Measurements from ENCODE around the gene ASIC1.

ASIC1 gene

GRCh38 chr12:50104417-50105366, 47.3 kb downstream of the ASIC1 start:
- FAIRE-seq = no peak
- DNase-seq (ENCODE audit: insufficient read length, low spot score) = no peak

- FAIRE-seq (no peak), DNase-seq (ENCODE audit: insufficient read length, low spot score) (no peak)
Measured at GRCh38 chr12:50105913-50106450, 48.6 kb downstream of the ASIC1 start.

DNA sequence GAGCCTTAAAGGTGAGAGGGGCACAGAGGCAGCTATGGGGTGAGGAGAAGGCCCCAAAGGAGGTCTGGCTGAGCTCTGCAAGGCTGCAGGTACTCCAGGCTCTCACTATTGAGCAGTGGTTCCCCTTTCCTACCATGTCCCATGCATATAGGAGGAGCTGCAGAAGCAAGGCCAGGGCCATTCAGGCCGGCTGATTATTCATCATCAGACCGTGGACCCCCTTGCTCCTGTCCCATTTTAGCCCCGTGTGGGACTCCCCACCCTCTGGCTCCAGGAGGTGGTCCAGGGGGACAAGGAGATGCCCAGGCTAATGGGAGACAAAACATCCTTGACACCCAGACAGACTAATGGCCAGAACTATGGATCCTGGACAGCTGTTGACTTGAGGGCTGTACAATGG, 49.5 kb downstream of the ASIC1 start:
- no peak for FAIRE-seq
- DNase-seq (ENCODE audit: insufficient read length, low spot score) = no peak

- FAIRE-seq = no peak
Measured at GRCh38 chr12:50107416-50108268, 50.2 kb downstream of the ASIC1 start.

GRCh38 chr12:50109319-50109718, 51.9 kb downstream of the ASIC1 start:
- FAIRE-seq = no peak
- DNase-seq (ENCODE audit: insufficient read length, low spot score) = no peak

More at GRCh38 chr12:50107416-50108268, 50.2 kb downstream of the ASIC1 start:
- no peak for DNase-seq (ENCODE audit: insufficient read length, low spot score)

DNA sequence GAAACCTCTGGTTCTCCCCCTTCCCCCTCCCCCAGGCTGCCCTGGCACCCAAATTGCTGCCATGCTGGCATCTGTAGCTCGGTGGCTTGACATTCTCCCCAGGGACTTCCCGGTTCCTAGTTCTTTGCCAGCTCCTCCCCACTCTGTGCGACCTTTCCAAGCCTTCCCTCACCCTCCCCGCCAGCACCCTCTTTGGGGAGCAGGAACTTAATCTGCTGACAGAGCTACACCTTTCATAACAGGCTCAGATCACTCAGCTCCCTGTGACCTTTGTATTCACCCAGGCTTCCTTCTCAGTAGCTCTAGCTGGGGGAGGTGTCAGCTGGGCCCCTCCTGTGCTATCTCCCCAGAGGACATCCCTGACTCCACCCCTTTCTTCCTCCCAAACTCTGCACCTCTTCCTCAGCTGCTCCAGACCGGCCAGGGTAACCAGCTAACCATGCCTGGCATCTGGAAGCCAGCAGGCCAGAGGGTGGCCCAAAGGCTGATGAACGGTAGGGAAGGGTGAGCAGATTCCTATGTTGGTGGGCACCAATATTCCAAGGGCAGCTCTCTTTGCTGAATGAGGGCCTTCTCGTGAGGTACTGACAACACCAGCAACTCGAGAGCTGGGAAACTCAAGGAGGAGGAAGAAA, 52.8 kb downstream of the ASIC1 start:
- peak; percentile 84 for FAIRE-seq
- peak; percentile 66 for DNase-seq (ENCODE audit: insufficient read length, low spot score)

- no peak for FAIRE-seq
- peak; percentile 23 for DNase-seq (ENCODE audit: insufficient read length, low spot score)
Measured at GRCh38 chr12:50110762-50111351, 53.5 kb downstream of the ASIC1 start.

- DNase-seq (ENCODE audit: insufficient read length, low spot score) (no peak), FAIRE-seq (no peak)
Measured at GRCh38 chr12:50111395-50111692, 53.9 kb downstream of the ASIC1 start.

GRCh38 chr12:50111693-50112455, 54.5 kb downstream of the ASIC1 start, which contains the start of gene COX14:
TSS of gene COX14 (plus strand) at chr12:50112236. CDS start at chr12:50120044, 7,808 bp downstream.
- peak; percentile 84 for DNase-seq (ENCODE audit: insufficient read length, low spot score)
- FAIRE-seq = peak; percentile 96

GRCh38 chr12:50112456-50113218, 55.2 kb downstream of the ASIC1 start:
- DNase-seq (ENCODE audit: insufficient read length, low spot score) = no peak
- no peak for FAIRE-seq

DNA sequence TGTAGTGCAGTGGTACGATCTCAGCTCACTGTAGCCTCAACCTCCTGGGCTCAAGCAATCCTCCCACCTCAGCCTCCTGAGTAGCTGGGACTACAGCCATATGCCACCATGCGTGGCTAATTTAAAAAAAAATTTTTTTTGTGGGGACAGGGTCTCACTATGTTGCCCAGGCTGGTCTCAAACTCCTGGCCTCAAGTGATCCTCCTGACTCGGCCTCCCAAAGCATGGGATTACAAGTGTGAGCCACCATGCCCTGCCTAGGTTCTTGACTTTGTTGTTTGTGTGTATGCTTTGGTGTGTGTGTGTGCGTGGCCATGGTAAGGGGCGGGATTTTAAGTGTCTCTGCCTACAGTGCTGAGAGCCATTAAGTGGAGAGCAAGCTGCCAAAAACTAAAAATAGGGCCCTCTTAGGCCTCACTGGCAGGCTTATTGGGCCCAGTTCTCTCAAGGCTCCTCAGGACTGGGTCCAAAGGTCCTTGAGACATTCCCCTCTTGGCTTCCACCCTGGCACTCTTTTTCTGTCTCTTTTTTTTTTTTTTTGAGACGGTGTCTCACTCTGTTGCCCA, 59.7 kb downstream of the ASIC1 start:
- no peak for DNase-seq (ENCODE audit: insufficient read length, low spot score)
- FAIRE-seq = no peak

- DNase-seq (ENCODE audit: insufficient read length, low spot score) (no peak), FAIRE-seq (no peak)
Measured at GRCh38 chr12:50119387-50119786, 62.0 kb downstream of the ASIC1 start.

DNA sequence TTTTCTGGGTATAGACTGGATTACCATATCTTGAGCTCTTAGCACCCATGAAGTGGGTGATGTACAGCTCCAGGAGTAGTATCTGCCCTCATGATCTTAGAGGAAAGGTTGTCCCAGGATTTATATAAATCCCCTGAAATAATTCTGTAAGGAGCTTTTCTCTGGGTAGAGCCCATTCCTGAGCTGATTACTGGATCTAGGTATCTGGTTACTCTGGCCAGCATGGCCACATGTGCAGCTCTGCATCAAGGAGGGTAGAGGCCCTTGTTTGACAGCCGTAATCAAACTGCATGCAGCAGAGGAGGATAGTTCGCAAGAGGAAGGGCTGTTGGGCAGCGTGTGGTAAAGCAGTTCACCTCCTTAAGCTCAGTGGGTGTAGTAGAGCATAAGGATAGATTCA, 63.1 kb downstream of the ASIC1 start:
- DNase-seq (ENCODE audit: insufficient read length, low spot score) = no peak
- no peak for FAIRE-seq

GRCh38 chr12:50120953-50121352, 63.6 kb downstream of the ASIC1 start:
- no peak for FAIRE-seq
- DNase-seq (ENCODE audit: insufficient read length, low spot score) = no peak

DNA sequence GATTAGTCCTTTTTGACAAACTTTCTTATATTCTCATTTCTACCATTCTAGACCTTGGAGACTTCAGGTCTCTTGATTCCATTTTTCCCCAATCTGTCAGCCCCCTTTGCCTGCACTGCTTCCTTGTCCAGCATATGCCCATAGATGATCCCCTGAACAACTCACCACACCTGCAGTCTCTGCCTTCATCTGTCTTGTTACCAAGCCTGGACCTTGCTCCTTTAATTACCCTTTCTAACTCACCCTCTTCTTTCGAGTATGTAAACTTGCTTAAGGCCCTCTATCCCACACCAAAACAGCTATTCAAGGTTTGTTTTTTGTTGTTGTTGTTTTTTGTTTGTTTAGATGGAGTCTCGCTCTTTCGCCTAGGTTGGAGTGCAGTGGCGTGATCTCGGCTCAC, 64.2 kb downstream of the ASIC1 start:
- FAIRE-seq (no peak), DNase-seq (ENCODE audit: insufficient read length, low spot score) (no peak)

DNA sequence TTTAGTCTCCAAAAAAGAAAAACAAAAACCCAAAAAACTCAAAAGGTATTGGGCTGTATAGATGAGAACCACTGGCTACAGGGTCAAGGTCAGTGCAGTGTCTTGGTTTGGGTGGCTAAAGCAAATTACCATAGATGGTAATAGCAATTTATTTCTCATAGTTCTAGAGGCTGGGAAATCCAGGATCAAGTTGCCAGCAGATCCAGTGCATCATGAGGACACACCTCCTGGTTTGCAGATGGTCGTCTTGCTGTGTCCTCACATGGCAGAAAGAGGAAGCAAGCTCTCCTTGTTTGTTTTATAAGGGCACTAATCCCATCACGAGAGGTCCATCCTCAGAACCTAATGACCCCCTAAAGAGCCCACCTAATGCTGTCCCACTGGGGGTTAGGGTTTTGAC, 65.8 kb downstream of the ASIC1 start:
- FAIRE-seq = no peak
- DNase-seq (ENCODE audit: insufficient read length, low spot score) = no peak

DNA sequence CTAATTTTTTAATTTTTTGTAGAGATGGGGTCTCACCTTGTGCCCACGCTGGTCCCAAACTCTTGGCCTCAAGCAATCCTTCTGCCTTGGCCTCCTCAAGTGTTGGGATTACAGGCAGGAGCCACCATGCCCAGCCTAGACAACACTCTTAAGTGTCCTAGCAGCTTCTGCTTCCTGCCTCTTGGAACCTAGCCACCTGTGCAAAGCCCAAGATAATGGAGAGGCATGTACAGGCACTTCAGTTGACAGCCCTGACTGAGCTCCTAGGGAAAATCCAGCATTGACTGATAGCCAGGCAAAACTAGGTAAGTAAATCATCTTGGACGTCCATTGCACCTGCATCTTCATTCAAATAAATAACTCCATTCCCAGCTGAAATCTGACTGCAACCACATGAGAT, 70.2 kb downstream of the ASIC1 start:
- FAIRE-seq = no peak
- DNase-seq (ENCODE audit: insufficient read length, low spot score) = no peak

DNA sequence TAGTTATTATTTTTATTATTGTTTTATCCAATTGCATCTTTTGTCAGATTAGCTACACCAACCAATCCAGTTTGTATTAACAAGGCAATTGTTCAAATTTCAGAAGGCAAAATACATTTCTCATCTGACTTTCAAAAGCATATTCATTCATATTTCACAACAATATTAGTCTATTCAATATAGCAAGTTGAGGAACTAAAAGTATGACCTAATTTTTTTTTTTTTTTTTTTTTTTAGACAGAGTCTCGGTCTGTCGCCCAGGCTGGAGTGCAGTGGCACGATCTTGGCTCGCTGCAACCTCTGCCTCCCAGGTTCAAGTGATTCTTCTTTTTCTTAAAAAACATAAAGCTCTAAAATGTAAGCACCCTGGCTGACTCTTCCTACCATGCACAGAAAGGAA, 71.9 kb downstream of the ASIC1 start:
- FAIRE-seq = no peak
- DNase-seq (ENCODE audit: insufficient read length, low spot score) = no peak

All from GM19239 (cell line).